IPS-20b (cell line): Measurements from ENCODE around the gene GPC5.

Source experiments
- H3K27ac ChIP-seq: one replicate; pipeline ENCODE4 v1.5.1; 2013; ENCODE audit warnings: low read length
- H3K27me3 ChIP-seq: 2 replicates; pipeline ENCODE4 v1.6.1; 2013; ENCODE audit warnings: mild to moderate bottlenecking, low read length, inconsistent platforms; ENCODE audit not compliant: insufficient read depth
- H3K36me3 ChIP-seq: 2 replicates; pipeline ENCODE4 v1.6.1; 2013; ENCODE audit warnings: low read depth, mild to moderate bottlenecking, inconsistent platforms, low read length, moderate library complexity; ENCODE audit not compliant: insufficient read depth
- H3K4me1 ChIP-seq: 2 replicates; pipeline ENCODE4 v1.6.1; 2013; ENCODE audit warnings: mild to moderate bottlenecking, control low read depth, inconsistent platforms, low read length, moderate library complexity; ENCODE audit not compliant: insufficient read depth
- H3K4me3 ChIP-seq: 2 replicates; pipeline ENCODE4 v1.5.1; 2013; ENCODE audit warnings: mild to moderate bottlenecking, low read length, inconsistent platforms
- H3K9ac ChIP-seq: 2 replicates; pipeline ENCODE4 v1.6.1; 2013; ENCODE audit warnings: low read depth, mild to moderate bottlenecking, inconsistent platforms, low read length, moderate library complexity
- H3K9me3 ChIP-seq: 2 replicates; pipeline ENCODE4 v1.6.1; 2013; ENCODE audit warnings: mild to moderate bottlenecking, low read depth, low read length, inconsistent platforms; ENCODE audit not compliant: insufficient read depth

The GPC5 gene

GRCh38 chr13:92390217-92390616, 991.8 kb downstream of the GPC5 start:
- Histone ChIP-seq H3K27ac (no peak overlapping the region), H3K9ac (no peak overlapping the region), H3K4me1 (no peaks in the 10 kb centered on the region), H3K36me3 (no peaks in the 10 kb centered on the region), H3K9me3 (no peaks in the 10 kb centered on the region), H3K4me3 (no peak overlapping the region), H3K27me3 (no peaks in the 10 kb centered on the region)

DNA sequence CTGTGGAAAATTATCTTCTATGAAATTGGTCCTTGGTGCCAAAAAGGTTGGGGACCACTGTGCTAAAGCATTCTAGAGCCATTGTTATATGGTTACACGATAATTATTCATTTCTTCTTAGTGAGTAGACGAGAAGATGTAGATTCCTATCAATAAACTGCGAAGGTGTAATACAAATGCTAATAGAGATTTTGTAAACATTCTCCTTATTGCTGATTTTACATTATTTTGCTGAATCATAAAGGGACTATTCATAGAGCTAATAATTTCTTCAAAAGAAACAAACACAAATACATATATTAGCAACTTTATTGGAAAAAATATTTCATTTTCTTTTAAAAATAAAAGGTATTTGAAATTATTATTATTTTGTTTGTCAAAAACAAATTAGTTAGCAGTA, 1005.2 kb downstream of the GPC5 start:
- no peaks in the 10 kb centered on the region for H3K36me3 ChIP-seq
- no peak overlapping the region for H3K27ac ChIP-seq
- H3K9ac ChIP-seq = no peak overlapping the region
- H3K27me3 ChIP-seq = no peaks in the 10 kb centered on the region
- H3K4me1 ChIP-seq = no peaks in the 10 kb centered on the region
- no peak overlapping the region for H3K4me3 ChIP-seq
- no peaks in the 10 kb centered on the region for H3K9me3 ChIP-seq

DNA sequence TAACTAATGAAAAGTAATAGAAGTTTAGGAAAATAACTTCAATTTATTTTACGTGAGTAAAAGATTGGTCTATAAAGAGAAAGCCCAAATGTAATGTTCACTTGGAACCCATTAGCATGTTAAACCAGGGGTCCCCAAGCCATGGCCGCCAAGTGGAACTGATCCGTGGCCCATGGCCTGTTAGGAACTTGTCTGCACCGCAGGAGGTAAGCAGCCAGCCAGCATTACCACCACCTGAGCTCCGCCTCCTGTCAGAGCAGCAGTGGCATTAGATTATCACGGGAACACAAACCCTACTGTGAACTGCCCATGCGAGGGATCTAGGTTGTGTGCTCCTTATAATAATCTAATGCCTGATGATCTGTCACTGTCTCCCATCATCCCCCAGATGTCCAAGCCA, 1009.4 kb downstream of the GPC5 start:
- no peak overlapping the region for H3K9ac ChIP-seq
- no peak overlapping the region for H3K4me3 ChIP-seq
- H3K9me3 ChIP-seq = no peaks in the 10 kb centered on the region
- H3K27ac ChIP-seq = no peak overlapping the region
- 0 out of 2 replicates have a peak, but pooled peaks cover 5% of the 10 kb centered on the region for H3K4me1 ChIP-seq
- no peaks in the 10 kb centered on the region for H3K36me3 ChIP-seq
- H3K27me3 ChIP-seq = no peaks in the 10 kb centered on the region

GRCh38 chr13:92412481-92412880, 1014.1 kb downstream of the GPC5 start:
- H3K27ac ChIP-seq = no peak overlapping the region
- no peaks in the 10 kb centered on the region for H3K27me3 ChIP-seq
- H3K9ac ChIP-seq = no peak overlapping the region

GRCh38 chr13:92412996-92413395, 1014.6 kb downstream of the GPC5 start:
- H3K4me1 ChIP-seq = 0 out of 2 replicates have a peak, but pooled peaks cover 5% of the 10 kb centered on the region
- H3K36me3 ChIP-seq = no peaks in the 10 kb centered on the region
- H3K9ac ChIP-seq = no peak overlapping the region
- H3K9me3 ChIP-seq = no peaks in the 10 kb centered on the region
- no peak overlapping the region for H3K27ac ChIP-seq
- no peaks in the 10 kb centered on the region for H3K27me3 ChIP-seq
- no peak overlapping the region for H3K4me3 ChIP-seq

More at GRCh38 chr13:92412481-92412880, 1014.1 kb downstream of the GPC5 start:
- no peaks in the 10 kb centered on the region for H3K9me3 ChIP-seq
- no peaks in the 10 kb centered on the region for H3K36me3 ChIP-seq
- no peak overlapping the region for H3K4me3 ChIP-seq
- 0 out of 2 replicates have a peak, but pooled peaks cover 5% of the 10 kb centered on the region for H3K4me1 ChIP-seq

- H3K36me3 ChIP-seq = no peaks in the 10 kb centered on the region
- 0 out of 2 replicates have a peak, but pooled peaks cover 5% of the 10 kb centered on the region for H3K4me1 ChIP-seq
- no peaks in the 10 kb centered on the region for H3K27me3 ChIP-seq
- no peak overlapping the region for H3K27ac ChIP-seq
- no peak overlapping the region for H3K9ac ChIP-seq
- H3K4me3 ChIP-seq = no peak overlapping the region
- H3K9me3 ChIP-seq = no peaks in the 10 kb centered on the region
Observed at GRCh38 chr13:92413452-92413851, 1015.0 kb downstream of the GPC5 start.

DNA sequence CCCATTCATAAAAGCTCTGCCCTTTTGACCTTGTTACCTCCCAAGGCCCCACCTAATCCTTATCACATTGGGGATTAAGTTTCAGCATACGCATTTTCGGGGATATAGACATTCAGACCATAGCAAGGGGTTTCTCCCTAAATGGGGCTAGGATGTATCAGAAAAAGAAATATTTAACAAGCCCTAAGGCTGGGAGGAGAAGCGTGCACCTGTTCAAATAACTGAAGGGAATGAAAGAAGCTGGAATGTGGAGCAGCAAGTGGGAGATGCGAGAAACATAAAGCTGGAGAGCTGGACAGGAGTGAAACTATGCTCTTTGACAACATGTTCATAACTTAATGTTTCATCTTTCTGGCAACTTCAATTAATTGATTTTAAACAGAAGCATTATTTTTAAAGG, 1016.4 kb downstream of the GPC5 start:
- H3K27me3 ChIP-seq = no peaks in the 10 kb centered on the region
- no peaks in the 10 kb centered on the region for H3K9me3 ChIP-seq
- H3K4me3 ChIP-seq = no peak overlapping the region
- no peaks in the 10 kb centered on the region for H3K36me3 ChIP-seq
- H3K27ac ChIP-seq = no peak overlapping the region
- no peak overlapping the region for H3K9ac ChIP-seq
- H3K4me1 ChIP-seq = 0 out of 2 replicates have a peak, but pooled peaks cover 5% of the 10 kb centered on the region

DNA sequence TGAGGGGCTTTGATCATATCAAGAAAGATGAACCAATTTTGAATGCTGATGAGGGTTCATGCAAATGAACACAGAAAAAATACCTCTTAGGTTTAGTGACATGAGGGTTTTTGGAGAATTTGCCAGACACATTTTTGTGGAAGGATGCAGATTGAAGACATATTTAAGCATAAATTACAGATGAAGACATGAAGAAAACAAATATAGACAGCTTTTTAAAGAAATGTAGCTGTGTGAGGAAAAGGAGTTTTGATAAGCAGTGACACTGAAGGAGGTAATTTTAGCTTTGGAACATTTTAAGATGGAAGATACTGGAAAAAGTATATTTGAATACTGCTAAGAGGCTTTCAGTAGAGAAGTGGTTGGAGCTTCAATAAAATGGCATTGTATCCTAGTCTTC, 1017.4 kb downstream of the GPC5 start:
- no peaks in the 10 kb centered on the region for H3K36me3 ChIP-seq
- H3K27ac ChIP-seq = no peak overlapping the region
- H3K9ac ChIP-seq = no peak overlapping the region
- no peak overlapping the region for H3K4me3 ChIP-seq
- no peaks in the 10 kb centered on the region for H3K9me3 ChIP-seq
- H3K4me1 ChIP-seq = no peaks in the 10 kb centered on the region
- H3K27me3 ChIP-seq = no peaks in the 10 kb centered on the region

- H3K4me1 ChIP-seq = no peaks in the 10 kb centered on the region
- no peak overlapping the region for H3K9ac ChIP-seq
- H3K27ac ChIP-seq = no peak overlapping the region
- no peaks in the 10 kb centered on the region for H3K36me3 ChIP-seq
- no peak overlapping the region for H3K4me3 ChIP-seq
- no peaks in the 10 kb centered on the region for H3K27me3 ChIP-seq
- no peaks in the 10 kb centered on the region for H3K9me3 ChIP-seq
Observed at GRCh38 chr13:92418818-92419412, 1020.5 kb downstream of the GPC5 start.

GRCh38 chr13:92429231-92429630, 1030.8 kb downstream of the GPC5 start:
- Histone ChIP-seq H3K9me3 (no peaks in the 10 kb centered on the region), H3K27me3 (no peaks in the 10 kb centered on the region), H3K27ac (no peak overlapping the region), H3K4me3 (no peak overlapping the region), H3K4me1 (no peaks in the 10 kb centered on the region), H3K36me3 (no peaks in the 10 kb centered on the region), H3K9ac (no peak overlapping the region)

GRCh38 chr13:92433386-92433785, 1035.0 kb downstream of the GPC5 start:
- Histone ChIP-seq H3K4me3 (no peak overlapping the region), H3K27ac (no peak overlapping the region), H3K36me3 (no peaks in the 10 kb centered on the region), H3K27me3 (no peaks in the 10 kb centered on the region), H3K9me3 (no peaks in the 10 kb centered on the region), H3K9ac (no peak overlapping the region), H3K4me1 (no peaks in the 10 kb centered on the region)

DNA sequence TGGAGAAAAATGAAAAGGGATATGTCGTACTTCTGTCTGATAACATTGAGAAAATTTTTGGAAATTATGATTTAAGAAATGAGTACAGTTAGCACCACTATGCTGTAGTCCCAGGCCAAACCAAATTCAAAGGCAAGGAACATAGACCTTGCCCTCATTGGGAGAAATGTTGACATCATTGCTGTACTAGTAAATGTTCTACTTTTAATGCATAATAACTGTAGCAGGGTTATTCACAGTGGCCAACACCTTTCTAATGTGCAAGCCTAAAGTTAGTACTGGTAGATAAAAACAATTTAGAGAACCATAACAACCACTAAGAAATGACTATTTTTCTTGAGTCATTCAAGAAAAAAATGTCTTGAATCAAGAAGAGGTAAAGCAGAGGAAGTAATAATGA, 1035.5 kb downstream of the GPC5 start:
- no peak overlapping the region for H3K9ac ChIP-seq
- no peaks in the 10 kb centered on the region for H3K27me3 ChIP-seq
- no peaks in the 10 kb centered on the region for H3K9me3 ChIP-seq
- no peak overlapping the region for H3K4me3 ChIP-seq
- H3K36me3 ChIP-seq = no peaks in the 10 kb centered on the region
- no peak overlapping the region for H3K27ac ChIP-seq
- no peaks in the 10 kb centered on the region for H3K4me1 ChIP-seq
